ENCODE results near the gene TRAPPC10.

GRCh38 chr21:44024887-44025353 lies 12.8 kb downstream of the TRAPPC10 start:
- no peak for TF ChIP-seq CTCF (IDR thresholded peaks at IDR 0.05)
- TF ChIP-seq POLR2A (IDR thresholded peaks at IDR 0.05), result no peak
